ENCODE results near the gene SFXN5.

Gene SFXN5

DNA sequence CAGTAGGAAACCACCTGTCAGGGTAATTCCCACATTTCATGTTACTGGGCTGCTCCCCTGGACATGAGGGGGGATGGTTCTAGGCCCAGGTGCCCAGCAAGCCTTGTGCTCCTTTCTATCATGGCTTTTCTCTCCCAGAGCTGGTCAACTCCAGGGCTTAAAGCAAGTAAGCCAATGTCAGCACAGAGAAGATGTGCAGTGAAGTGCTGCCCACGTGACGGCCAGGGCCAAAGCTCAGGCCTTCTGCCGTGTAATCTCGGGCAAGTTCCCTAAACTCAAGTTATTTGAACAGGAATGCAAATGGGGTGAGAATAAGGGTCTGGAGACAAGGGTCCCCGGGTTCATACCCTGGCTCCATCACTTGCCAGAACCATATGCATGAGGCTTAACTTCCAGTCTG, 16.5 kb downstream of the SFXN5 start:
- Histone ChIP-seq H3K27ac (ENCODE audit: low read length) (no peak overlapping the region), H3K9me3 (ENCODE audit: insufficient read depth, low read depth, low read length) (peaks cover 12% of the 10 kb centered on the region; the same call in 1 of the 2 replicates), H3K4me1 (ENCODE audit: insufficient read depth, low read length) (peaks cover 7% of the 10 kb centered on the region; the same call in 1 of the 2 replicates), H3K4me3 (ENCODE audit: low read length) (no peak overlapping the region), H3K9ac (ENCODE audit: low read depth, low read length) (no peak overlapping the region), H3K36me3 (ENCODE audit: insufficient read depth, low read depth, low read length) (peaks cover 25% of the 10 kb centered on the region), H3K27me3 (ENCODE audit: insufficient read depth, low read length) (no peaks in the 10 kb centered on the region)

DNA sequence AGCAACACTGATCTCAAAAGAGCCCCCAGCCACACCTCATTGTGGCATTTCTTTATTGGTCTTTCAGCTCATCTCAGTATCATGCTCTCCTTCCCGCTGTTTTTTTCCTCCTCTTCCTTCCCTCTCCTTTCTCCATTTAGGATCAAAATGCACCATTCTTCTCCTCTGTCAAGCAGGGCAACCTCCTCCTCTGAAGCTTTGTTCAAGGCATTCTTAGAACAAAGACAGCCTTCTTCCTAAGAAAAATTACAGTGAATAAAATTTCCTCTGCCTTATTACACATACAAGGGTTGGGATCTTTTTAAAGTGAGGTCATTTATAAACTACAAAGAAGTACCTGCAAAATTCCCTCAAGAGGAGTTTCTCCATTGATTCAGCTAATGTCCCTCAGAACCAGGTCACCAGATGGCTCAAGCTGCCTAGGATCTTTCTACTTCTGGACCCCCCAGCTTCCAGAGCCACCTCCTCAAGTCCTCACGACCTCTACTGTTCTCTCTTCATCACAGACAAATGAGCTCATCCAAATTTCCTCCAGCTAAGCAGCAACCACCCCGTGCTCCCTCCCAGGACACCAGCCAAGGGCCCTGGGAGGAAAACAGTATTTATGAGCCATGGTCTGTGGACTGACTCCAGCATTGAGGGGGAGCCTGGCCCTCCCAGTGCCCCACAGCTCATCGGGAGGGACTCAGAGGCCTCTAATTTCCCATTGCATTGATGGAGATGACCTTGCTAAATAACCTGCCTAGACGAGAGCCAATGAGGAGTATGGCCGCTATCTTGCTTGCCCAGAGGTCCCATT, 18.0 kb downstream of the SFXN5 start:
- Histone ChIP-seq H3K9ac (ENCODE audit: low read depth, low read length) (no peak overlapping the region), H3K4me3 (ENCODE audit: low read length) (no peak overlapping the region), H3K36me3 (ENCODE audit: insufficient read depth, low read depth, low read length) (peaks cover 25% of the 10 kb centered on the region), H3K4me1 (ENCODE audit: insufficient read depth, low read length) (peaks cover 14% of the 10 kb centered on the region; the same call in 1 of the 2 replicates), H3K27ac (ENCODE audit: low read length) (no peak overlapping the region), H3K27me3 (ENCODE audit: insufficient read depth, low read length) (no peaks in the 10 kb centered on the region), H3K9me3 (ENCODE audit: insufficient read depth, low read depth, low read length) (peaks cover 12% of the 10 kb centered on the region; the same call in 1 of the 2 replicates)

DNA sequence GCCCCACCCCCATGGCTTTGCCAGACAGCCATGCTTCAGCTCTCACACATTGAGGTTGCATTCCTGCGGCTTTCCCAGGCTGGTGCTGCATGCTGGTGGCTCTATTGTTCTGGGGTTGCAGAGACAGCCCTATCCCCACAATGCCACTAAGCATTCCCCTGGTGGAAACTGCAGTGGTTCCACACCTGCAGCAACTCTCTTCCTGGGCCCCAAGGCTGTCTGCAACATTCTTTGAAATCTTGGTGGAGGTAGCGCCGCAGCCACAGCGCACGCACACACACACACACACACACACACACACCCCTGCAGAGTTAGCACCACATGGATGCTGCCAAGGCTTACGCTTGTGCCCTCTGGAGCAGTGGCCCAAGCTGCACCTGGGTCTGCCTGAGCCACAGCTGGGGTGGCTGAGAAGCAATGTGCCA, 21.4 kb downstream of the SFXN5 start:
- Histone ChIP-seq H3K27ac (ENCODE audit: low read length) (no peak overlapping the region), H3K27me3 (ENCODE audit: insufficient read depth, low read length) (no peaks in the 10 kb centered on the region), H3K9ac (ENCODE audit: low read depth, low read length) (peak overlapping the region; percentile 24; the same call in 1 of the 2 replicates), H3K9me3 (ENCODE audit: insufficient read depth, low read depth, low read length) (no peaks in the 10 kb centered on the region), H3K36me3 (ENCODE audit: insufficient read depth, low read depth, low read length) (peaks cover 2% of the 10 kb centered on the region; the same call in 1 of the 2 replicates), H3K4me3 (ENCODE audit: low read length) (no peak overlapping the region), H3K4me1 (ENCODE audit: insufficient read depth, low read length) (peaks cover 14% of the 10 kb centered on the region; the same call in 1 of the 2 replicates)

DNA sequence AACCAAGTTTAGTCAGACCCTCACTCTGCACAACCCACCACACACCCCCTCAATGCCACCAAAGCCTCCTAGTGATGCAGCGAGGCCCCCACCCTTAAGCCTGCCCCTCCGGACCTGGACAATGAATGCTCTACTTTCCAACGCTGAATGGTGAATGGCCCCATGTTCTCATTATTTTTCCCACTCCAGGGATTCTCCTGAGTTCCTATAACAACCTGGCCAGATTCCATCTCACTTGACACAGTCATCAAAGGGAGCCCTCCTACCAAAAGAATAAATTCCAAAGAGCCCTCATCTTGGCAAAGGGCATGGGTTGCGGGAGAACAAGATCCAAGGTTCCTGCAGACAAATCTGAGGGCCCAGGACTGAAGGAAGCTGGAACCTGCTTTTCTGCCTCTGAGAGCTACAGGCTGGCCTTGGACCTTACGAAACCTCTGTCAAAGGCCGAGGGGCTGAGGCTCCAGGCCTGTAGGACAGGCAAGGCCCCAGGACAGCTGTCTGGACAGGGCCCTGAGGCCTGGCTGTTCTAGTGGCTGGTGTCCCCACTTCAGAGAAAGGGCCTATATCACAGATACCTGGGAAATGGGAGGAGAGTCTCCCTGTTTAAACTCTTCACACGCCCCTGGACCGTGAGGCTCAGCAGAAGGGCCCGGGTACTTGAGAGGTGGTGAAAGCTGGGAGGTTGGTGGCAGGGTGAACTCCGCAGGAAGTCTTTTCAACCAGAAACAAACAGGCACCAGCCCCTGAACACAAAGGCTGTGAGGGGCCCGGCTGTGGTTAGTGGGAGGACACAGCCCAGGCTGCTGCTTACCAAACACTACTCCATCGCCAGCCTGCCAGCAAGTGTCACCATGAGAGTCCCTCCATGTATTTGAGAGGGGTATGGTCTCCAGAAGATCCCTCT, 27.3 kb downstream of the SFXN5 start:
- Histone ChIP-seq H3K27me3 (ENCODE audit: insufficient read depth, low read length) (no peaks in the 10 kb centered on the region), H3K4me3 (ENCODE audit: low read length) (no peak overlapping the region), H3K9ac (ENCODE audit: low read depth, low read length) (0 out of 2 replicates have a peak overlapping the region, but pooled peaks have one; percentile 6), H3K36me3 (ENCODE audit: insufficient read depth, low read depth, low read length) (peaks cover 9% of the 10 kb centered on the region; the same call in 1 of the 2 replicates), H3K9me3 (ENCODE audit: insufficient read depth, low read depth, low read length) (no peaks in the 10 kb centered on the region), H3K4me1 (ENCODE audit: insufficient read depth, low read length) (peaks cover 4% of the 10 kb centered on the region; the same call in 1 of the 2 replicates), H3K27ac (ENCODE audit: low read length) (no peak overlapping the region)

DNA sequence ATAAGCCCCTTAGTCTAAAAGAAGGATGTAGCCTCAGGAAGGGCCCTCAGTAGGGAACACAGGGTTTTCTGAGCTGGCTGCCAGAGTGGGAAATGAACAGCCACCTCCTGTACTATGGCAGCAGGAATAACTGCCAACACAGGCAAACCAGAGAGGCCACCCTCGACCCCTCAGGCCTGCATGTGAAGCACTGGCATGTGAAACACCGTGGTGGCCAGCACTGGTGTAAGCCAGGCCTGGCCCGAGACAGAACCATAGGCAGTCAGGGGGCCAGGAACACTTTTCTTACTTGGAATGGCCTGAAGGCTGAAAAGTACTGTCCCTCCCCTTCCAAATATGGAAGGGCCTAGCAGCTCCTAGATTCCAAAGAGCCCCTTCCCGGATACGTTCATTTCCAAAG, 28.2 kb downstream of the SFXN5 start:
- H3K4me1 ChIP-seq (ENCODE audit: insufficient read depth, low read length), result peaks cover 4% of the 10 kb centered on the region; the same call in 1 of the 2 replicates
- no peak overlapping the region for H3K27ac ChIP-seq (ENCODE audit: low read length)
- no peaks in the 10 kb centered on the region for H3K9me3 ChIP-seq (ENCODE audit: insufficient read depth, low read depth, low read length)
- peaks cover 13% of the 10 kb centered on the region; the same call in 1 of the 2 replicates for H3K36me3 ChIP-seq (ENCODE audit: insufficient read depth, low read depth, low read length)
- no peak overlapping the region for H3K9ac ChIP-seq (ENCODE audit: low read depth, low read length)
- H3K27me3 ChIP-seq (ENCODE audit: insufficient read depth, low read length), result no peaks in the 10 kb centered on the region
- no peak overlapping the region for H3K4me3 ChIP-seq (ENCODE audit: low read length)

DNA sequence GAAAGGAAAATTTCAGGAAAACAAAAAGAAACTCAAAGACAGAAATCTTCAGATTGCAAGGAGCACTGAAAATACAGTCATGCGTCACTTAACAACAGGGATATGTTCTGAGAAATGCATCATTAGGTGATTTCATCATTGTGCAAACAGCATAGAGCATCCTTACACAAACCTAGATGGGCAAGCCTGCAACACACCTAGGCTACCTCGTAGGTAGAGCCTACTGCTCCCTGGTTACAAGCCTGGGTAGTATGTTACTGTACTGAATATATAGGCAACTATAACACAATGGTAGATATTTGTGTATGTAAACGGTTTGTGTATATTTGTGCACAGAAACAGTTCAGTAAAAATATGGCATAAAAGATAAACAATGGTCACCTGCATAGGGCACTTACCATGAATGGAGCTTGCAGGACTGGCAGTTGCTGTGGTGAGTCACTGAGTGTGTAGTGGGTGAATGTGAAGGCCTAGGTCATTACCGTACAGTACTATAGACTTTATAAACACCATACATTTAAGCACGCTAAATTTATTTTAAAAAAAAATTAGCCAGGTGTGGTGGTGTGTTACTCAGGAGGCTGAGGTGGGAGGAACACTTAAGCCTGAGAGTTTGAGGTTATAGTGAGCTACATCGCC, 33.4 kb downstream of the SFXN5 start:
- Histone ChIP-seq H3K4me1 (ENCODE audit: insufficient read depth, low read length) (peaks cover 7% of the 10 kb centered on the region; the same call in 1 of the 2 replicates), H3K36me3 (ENCODE audit: insufficient read depth, low read depth, low read length) (peaks cover 16% of the 10 kb centered on the region; the same call in 1 of the 2 replicates), H3K27me3 (ENCODE audit: insufficient read depth, low read length) (no peaks in the 10 kb centered on the region), H3K4me3 (ENCODE audit: low read length) (no peak overlapping the region), H3K9me3 (ENCODE audit: insufficient read depth, low read depth, low read length) (no peaks in the 10 kb centered on the region), H3K9ac (ENCODE audit: low read depth, low read length) (no peak overlapping the region), H3K27ac (ENCODE audit: low read length) (no peak overlapping the region)

DNA sequence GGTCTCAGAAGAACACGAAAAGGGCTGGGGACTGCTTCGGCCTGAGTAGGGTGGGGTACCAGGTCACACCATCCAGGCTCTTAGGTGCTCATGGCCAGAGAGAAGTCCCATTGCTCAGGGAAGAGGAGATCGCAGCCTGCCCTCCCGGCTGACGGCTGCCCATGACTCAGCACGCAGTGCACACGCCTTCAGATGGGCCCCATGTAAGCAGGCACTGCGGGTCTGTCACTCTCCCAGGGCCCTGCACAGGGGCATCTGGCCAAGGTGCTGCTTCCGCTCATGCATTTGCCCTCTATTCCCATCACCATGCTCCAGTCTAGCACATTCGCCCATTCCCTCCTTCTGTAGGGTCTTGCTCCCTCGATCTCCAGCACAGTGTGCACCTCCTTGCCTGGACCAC, 34.7 kb downstream of the SFXN5 start:
- no peaks in the 10 kb centered on the region for H3K27me3 ChIP-seq (ENCODE audit: insufficient read depth, low read length)
- H3K9ac ChIP-seq (ENCODE audit: low read depth, low read length), result no peak overlapping the region
- peaks cover 16% of the 10 kb centered on the region; the same call in 1 of the 2 replicates for H3K36me3 ChIP-seq (ENCODE audit: insufficient read depth, low read depth, low read length)
- no peaks in the 10 kb centered on the region for H3K9me3 ChIP-seq (ENCODE audit: insufficient read depth, low read depth, low read length)
- H3K4me3 ChIP-seq (ENCODE audit: low read length), result no peak overlapping the region
- H3K4me1 ChIP-seq (ENCODE audit: insufficient read depth, low read length), result peaks cover 7% of the 10 kb centered on the region; the same call in 1 of the 2 replicates
- H3K27ac ChIP-seq (ENCODE audit: low read length), result no peak overlapping the region

DNA sequence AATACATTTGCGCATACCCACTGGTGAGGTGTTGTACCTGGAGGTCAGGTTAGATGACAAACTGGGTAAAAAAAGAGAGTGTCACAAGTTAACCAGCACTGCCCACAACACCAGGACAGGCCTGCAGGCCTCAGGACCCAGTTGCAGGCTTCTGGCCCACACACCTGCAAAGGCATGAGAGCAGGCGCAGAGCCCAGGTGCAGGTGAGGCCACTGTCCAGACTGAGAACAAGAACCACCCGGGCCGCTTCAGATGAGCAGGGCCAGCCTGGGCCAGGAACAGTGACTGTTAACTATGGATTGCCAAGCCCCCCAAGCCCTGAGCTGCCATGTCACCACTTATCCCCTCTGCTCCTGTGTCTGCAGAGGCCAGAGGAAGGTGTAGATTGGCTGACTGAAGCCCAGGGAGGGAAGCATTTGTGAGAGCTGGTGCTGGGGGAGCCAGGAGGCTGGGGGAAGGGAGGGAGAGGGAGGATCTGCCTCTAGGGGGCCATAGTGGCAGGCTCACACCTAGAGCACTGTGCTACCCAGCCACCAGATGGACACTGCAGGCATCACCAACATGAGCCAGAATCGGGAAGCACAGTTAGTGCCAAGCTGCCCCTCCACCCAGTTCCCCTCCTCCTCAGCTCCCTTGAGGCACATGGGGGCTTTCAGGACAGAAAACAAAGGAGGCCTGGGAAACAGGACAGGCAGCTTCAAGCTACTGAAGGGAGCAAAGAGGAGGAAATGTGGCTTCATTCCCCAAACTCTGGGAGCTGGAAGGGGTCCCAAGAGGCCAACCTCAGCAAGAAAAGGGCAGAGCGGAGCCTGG, 35.4 kb downstream of the SFXN5 start:
- H3K27me3 ChIP-seq (ENCODE audit: insufficient read depth, low read length), result no peaks in the 10 kb centered on the region
- peaks cover 16% of the 10 kb centered on the region; the same call in 1 of the 2 replicates for H3K36me3 ChIP-seq (ENCODE audit: insufficient read depth, low read depth, low read length)
- H3K9ac ChIP-seq (ENCODE audit: low read depth, low read length), result no peak overlapping the region
- no peaks in the 10 kb centered on the region for H3K9me3 ChIP-seq (ENCODE audit: insufficient read depth, low read depth, low read length)
- no peak overlapping the region for H3K4me3 ChIP-seq (ENCODE audit: low read length)
- peaks cover 7% of the 10 kb centered on the region; the same call in 1 of the 2 replicates for H3K4me1 ChIP-seq (ENCODE audit: insufficient read depth, low read length)
- H3K27ac ChIP-seq (ENCODE audit: low read length), result peak overlapping the region; percentile 50

DNA sequence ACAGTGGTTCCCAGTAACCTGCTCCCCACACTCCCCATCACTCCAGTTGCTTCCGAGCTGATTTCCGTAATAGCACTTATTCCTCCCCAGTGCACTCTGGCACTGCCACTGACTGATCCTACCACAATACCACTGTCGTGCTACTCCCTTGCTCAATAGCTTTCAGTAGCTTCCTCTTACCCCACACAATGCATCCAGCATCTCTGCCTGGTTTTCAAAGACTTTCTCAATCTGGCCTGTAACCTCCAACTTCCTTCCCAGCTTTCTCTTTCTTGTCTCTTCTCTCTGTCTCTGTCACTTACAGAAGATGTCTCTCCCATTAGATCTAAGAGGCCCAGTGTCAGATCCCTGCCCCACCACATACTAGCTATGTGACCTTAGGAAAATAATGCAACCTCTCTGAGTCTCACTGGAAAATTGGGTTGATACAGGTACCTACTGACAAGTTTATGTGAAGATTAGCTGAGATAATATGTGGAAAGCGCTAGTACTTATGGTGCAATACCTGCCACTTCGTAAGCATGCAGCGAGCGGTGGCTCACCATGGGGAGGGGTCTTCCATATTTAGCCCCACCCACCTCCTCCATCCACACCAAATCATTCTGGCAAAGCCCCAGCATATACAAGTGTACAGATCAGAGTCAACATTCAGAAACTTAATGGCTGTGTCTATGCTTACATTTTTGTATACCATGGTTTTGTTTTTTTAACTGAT, 36.7 kb downstream of the SFXN5 start:
- no peak overlapping the region for H3K4me3 ChIP-seq (ENCODE audit: low read length)
- H3K36me3 ChIP-seq (ENCODE audit: insufficient read depth, low read depth, low read length), result peaks cover 9% of the 10 kb centered on the region; the same call in 1 of the 2 replicates
- H3K4me1 ChIP-seq (ENCODE audit: insufficient read depth, low read length), result peaks cover 7% of the 10 kb centered on the region; the same call in 1 of the 2 replicates
- no peak overlapping the region for H3K9ac ChIP-seq (ENCODE audit: low read depth, low read length)
- H3K9me3 ChIP-seq (ENCODE audit: insufficient read depth, low read depth, low read length), result no peaks in the 10 kb centered on the region
- H3K27ac ChIP-seq (ENCODE audit: low read length), result no peak overlapping the region
- H3K27me3 ChIP-seq (ENCODE audit: insufficient read depth, low read length), result no peaks in the 10 kb centered on the region

DNA sequence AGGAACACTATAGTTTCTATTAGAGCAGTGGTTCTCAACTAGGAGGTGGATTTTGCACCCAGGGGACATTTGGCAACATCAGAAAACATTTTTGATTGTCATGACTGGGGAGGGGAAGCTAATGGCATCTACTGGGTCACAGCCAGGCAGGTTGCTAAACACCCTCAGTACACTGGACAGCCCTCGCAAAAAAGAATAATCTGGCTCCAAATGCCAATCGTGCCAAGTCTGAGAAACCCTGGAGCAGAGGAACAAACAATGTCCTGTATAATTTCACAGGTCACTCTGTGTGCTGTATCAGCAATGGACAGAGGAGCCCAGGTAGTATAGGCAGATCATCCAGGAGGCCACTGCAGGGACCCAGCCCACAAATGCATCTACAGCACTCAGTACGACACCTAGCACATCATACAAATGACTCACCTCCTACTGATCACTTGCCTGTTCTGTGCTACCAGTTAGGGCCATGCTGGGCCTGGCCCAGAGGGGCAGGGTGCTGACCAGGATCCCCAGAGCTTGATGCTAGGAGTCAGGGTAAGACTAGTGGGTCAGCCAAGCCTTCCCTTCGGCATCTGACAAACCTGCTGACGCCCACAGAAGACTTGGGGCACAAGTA, 37.6 kb downstream of the SFXN5 start:
- H3K9ac ChIP-seq (ENCODE audit: low read depth, low read length), result no peak overlapping the region
- H3K4me1 ChIP-seq (ENCODE audit: insufficient read depth, low read length), result peaks cover 7% of the 10 kb centered on the region; the same call in 1 of the 2 replicates
- H3K36me3 ChIP-seq (ENCODE audit: insufficient read depth, low read depth, low read length), result peaks cover 4% of the 10 kb centered on the region; the same call in 1 of the 2 replicates
- no peak overlapping the region for H3K4me3 ChIP-seq (ENCODE audit: low read length)
- H3K27ac ChIP-seq (ENCODE audit: low read length), result no peak overlapping the region
- H3K27me3 ChIP-seq (ENCODE audit: insufficient read depth, low read length), result no peaks in the 10 kb centered on the region
- no peaks in the 10 kb centered on the region for H3K9me3 ChIP-seq (ENCODE audit: insufficient read depth, low read depth, low read length)

Measured in iPS-20b (cell line).